WTC11 (cell line): Measurements from ENCODE around the gene INSL4. TPM values are rescaled to one million over a fixed set of nuclear protein-coding genes. Genes with fewer than 3 reads are reported as not detected.

Experiments used
- ATAC-seq: fragments of 200-7000 bp; cut with Tn5 transposase; 2 replicates; pipeline ENCODE4 v1.10.0; 2021; ENCODE audit warnings: mild to moderate bottlenecking, moderate library complexity
- CTCF ChIA-PET: fragments of 300-600 bp; sonication (Branson Sonifier 250); formaldehyde crosslinking; loops from one replicate; lab custom pipeline; 2021; ENCODE audit warnings: antibody characterized with exemption; lab: Charles Lee
- POLR2A ChIA-PET: fragments of 350-600 bp; sonication (Branson Sonifier 250); formaldehyde crosslinking; loops from one replicate; lab custom pipeline; 2021; ENCODE audit warnings: antibody characterized with exemption; lab: Charles Lee
- DNase-seq: peaks from one replicate; pipeline ENCODE4 v3.0.0; 2021; ENCODE audit warnings: low spot score
- H3K27ac Mint-ChIP-seq: 2 replicates; pipeline ENCODE4 v1.8.0; 2021; ENCODE audit warnings: mixed read lengths
- H3K27me3 Mint-ChIP-seq: 2 replicates; pipeline ENCODE4 v1.8.0; 2021; ENCODE audit warnings: low read depth, mild to moderate bottlenecking, moderate library complexity, mixed read lengths
- H3K36me3 Mint-ChIP-seq: 2 replicates; pipeline ENCODE4 v1.8.0; 2021; ENCODE audit warnings: mixed read lengths
- H3K4me1 Mint-ChIP-seq: 2 replicates; pipeline ENCODE4 v1.8.0; 2022; ENCODE audit warnings: mixed read lengths
- H3K4me3 Mint-ChIP-seq: 2 replicates; pipeline ENCODE4 v1.8.0; 2021; ENCODE audit warnings: mild to moderate bottlenecking, moderate library complexity, mixed read lengths
- H3K9me3 Mint-ChIP-seq: 2 replicates; pipeline ENCODE4 v1.8.0; 2021; ENCODE audit warnings: mixed read lengths
- ATF1 ChIP-seq: sonication (generic); formaldehyde crosslinking; IDR thresholded peaks from 2 replicates; pipeline ENCODE4 v1.8.1; 2023; ENCODE audit warnings: mild to moderate bottlenecking, moderate library complexity, missing genetic modification reagents
- ATF6 ChIP-seq: sonication (generic); formaldehyde crosslinking; IDR thresholded peaks from 2 replicates; pipeline ENCODE4 v1.8.1; 2023; ENCODE audit warnings: mild to moderate bottlenecking, missing genetic modification reagents
- CREB1 ChIP-seq: sonication (generic); formaldehyde crosslinking; IDR thresholded peaks from 2 replicates; pipeline ENCODE4 v1.8.0; 2023; ENCODE audit warnings: mild to moderate bottlenecking, missing genetic modification reagents
- CTCF ChIP-seq: fragments of 200-600 bp; IDR thresholded peaks from 2 replicates; pipeline ENCODE4 v1.8.0; 2022; ENCODE audit warnings: antibody characterized with exemption
- ELF4 ChIP-seq: sonication (generic); formaldehyde crosslinking; IDR thresholded peaks from 2 replicates; pipeline ENCODE4 v1.8.1; 2022; ENCODE audit warnings: low read depth, mild to moderate bottlenecking, moderate library complexity, missing genetic modification reagents
- FOXJ3 ChIP-seq: sonication (generic); formaldehyde crosslinking; IDR thresholded peaks from 2 replicates; pipeline ENCODE4 v1.9.0; 2021; ENCODE audit warnings: missing genetic modification reagents, mild to moderate bottlenecking, borderline replicate concordance
- FOXP1 ChIP-seq: sonication (generic); formaldehyde crosslinking; IDR thresholded peaks from 2 replicates; pipeline ENCODE4 v1.8.0; 2022; ENCODE audit warnings: missing genetic modification reagents, mild to moderate bottlenecking, moderate library complexity, borderline replicate concordance
- GABPB1 ChIP-seq: sonication (generic); formaldehyde crosslinking; IDR thresholded peaks from 2 replicates; pipeline ENCODE4 v1.8.1; 2023; ENCODE audit warnings: mild to moderate bottlenecking, missing genetic modification reagents
- MXD4 ChIP-seq: fragments of 250-450 bp; sonication (Bioruptor Pico); IDR thresholded peaks from 2 replicates; pipeline ENCODE4 v1.8.0; 2021; ENCODE audit warnings: mild to moderate bottlenecking, moderate library complexity, borderline replicate concordance
- NFYB ChIP-seq: sonication (generic); formaldehyde crosslinking; conservative IDR thresholded peaks from 2 replicates; pipeline ENCODE4 v1.8.0; 2022; ENCODE audit warnings: low read depth, missing genetic modification reagents
- RELA ChIP-seq: sonication (generic); formaldehyde crosslinking; IDR thresholded peaks from 2 replicates; pipeline ENCODE4 v1.8.1; 2022; ENCODE audit warnings: missing genetic modification reagents, mild to moderate bottlenecking, borderline replicate concordance
- SMAD4 ChIP-seq: sonication (generic); formaldehyde crosslinking; IDR thresholded peaks from 2 replicates; pipeline ENCODE4 v1.8.0; 2022; ENCODE audit warnings: mild to moderate bottlenecking, missing genetic modification reagents
- SP1 ChIP-seq: sonication (generic); formaldehyde crosslinking; conservative IDR thresholded peaks from 2 replicates; pipeline ENCODE4 v1.8.1; 2022; ENCODE audit warnings: missing genetic modification reagents
- TCF7 ChIP-seq: sonication (generic); formaldehyde crosslinking; IDR thresholded peaks from 2 replicates; pipeline ENCODE4 v1.8.0; 2022; ENCODE audit warnings: mild to moderate bottlenecking, low read depth, missing genetic modification reagents, moderate library complexity
- TEAD4 ChIP-seq: sonication (generic); formaldehyde crosslinking; IDR thresholded peaks from 2 replicates; pipeline ENCODE4 v1.8.0; 2022; ENCODE audit warnings: mild to moderate bottlenecking, missing genetic modification reagents
- USF1 ChIP-seq: sonication (generic); formaldehyde crosslinking; IDR thresholded peaks from 2 replicates; pipeline ENCODE4 v1.8.0; 2022; ENCODE audit warnings: mild to moderate bottlenecking, missing genetic modification reagents
- ZMAT4 ChIP-seq: fragments of 250-450 bp; sonication (Bioruptor Pico); IDR thresholded peaks from 2 replicates; pipeline ENCODE4 v1.9.0; 2021; ENCODE audit warnings: mild to moderate bottlenecking
- ZNF121 ChIP-seq: sonication (generic); formaldehyde crosslinking; IDR thresholded peaks from 2 replicates; pipeline ENCODE4 v1.8.0; 2023; ENCODE audit warnings: missing genetic modification reagents
- ZNF532 ChIP-seq: fragments of 250-450 bp; sonication (Bioruptor Pico); IDR thresholded peaks from 2 replicates; pipeline ENCODE4 v1.9.0; 2021; ENCODE audit warnings: mild to moderate bottlenecking, borderline replicate concordance
- total RNA-seq: library from RNA; stranded (reverse); gene quantifications from 3 replicates; pipeline ENCODE4 v1.2.3, GENCODE V29; 2021

INSL4 gene
- total RNA-seq, 1 experiment from 2014 or later = not detected

- TF ChIP-seq ATF1 (CRISPR knock-in tag) (no peak), TCF7 (no peak), CREB1 (CRISPR knock-in tag) (no peak), TEAD4 (no peak), ELF4 (CRISPR knock-in tag) (no peak), USF1 (CRISPR knock-in tag) (no peak), FOXJ3 (CRISPR knock-in tag) (no peak), MXD4 (CRISPR knock-in tag) (no peak), FOXP1 (CRISPR knock-in tag) (no peak), ZNF532 (CRISPR knock-in tag) (no peak), RELA (no peak)
- TF ChIP-seq, all 79 proteins: peak for 0
These were observed 45.9 kb upstream of the INSL4 start, which contains the start of gene INSL6 (continued) for GRCh38 chr9:5185220-5185840.

GRCh38 chr9:5186416-5187169 lies 44.6 kb upstream of the INSL4 start:
- CTCF ChIA-PET = interaction anchor here (0.6 to 2.2 kb wide), 41 partner anchors 9 to 465 kb away, joined by 3 to 29 read pairs (median 4); partner anchors contain the start of genes CD274 and PLGRKT
- no peaks in the 10 kb centered on the region; the same call in 1 of the 2 replicates for H3K27me3 Mint-ChIP-seq
- H3K4me1 Mint-ChIP-seq = peaks cover 11% of the 10 kb centered on the region
- H3K36me3 Mint-ChIP-seq = no peaks in the 10 kb centered on the region
- no peaks in the 10 kb centered on the region for H3K9me3 Mint-ChIP-seq
- DNase-seq (peak; percentile 56), ATAC-seq (peak; percentile 88)
- POLR2A ChIA-PET = no interaction called here
- H3K4me3 Mint-ChIP-seq = no peak overlapping the region
- H3K27ac Mint-ChIP-seq = no peak overlapping the region
- TF ChIP-seq TCF7 (no peak), CTCF (peak; percentile 63)

GRCh38 chr9:5188060-5188984 lies 42.9 kb upstream of the INSL4 start:
- ChIA-PET CTCF (interaction anchor here (0.9 to 1.2 kb wide), 3 partner anchors 133 to 261 kb away, joined by 3 to 4 read pairs (median 3); partner anchors contain the start of gene CD274), POLR2A (no interaction called here)
- DNase-seq (no peak), ATAC-seq (no peak)
- Mint-ChIP-seq H3K27me3 (no peaks in the 10 kb centered on the region; the same call in 1 of the 2 replicates), H3K27ac (no peak overlapping the region), H3K9me3 (no peaks in the 10 kb centered on the region), H3K36me3 (no peaks in the 10 kb centered on the region), H3K4me1 (peaks cover 11% of the 10 kb centered on the region), H3K4me3 (no peak overlapping the region)
- TF ChIP-seq SMAD4 (CRISPR knock-in tag) (no peak), TEAD4 (no peak), ZNF121 (CRISPR knock-in tag) (no peak), ZMAT4 (CRISPR knock-in tag) (no peak), TCF7 (no peak), SP1 (CRISPR knock-in tag) (no peak), GABPB1 (CRISPR knock-in tag) (no peak), NFYB (CRISPR knock-in tag) (no peak), ATF6 (no peak)
